GM23338 (cell line): ENCODE measurements around the gene PLCL1.

Experiments
- CTCF ChIP-seq, 2 experiments: fragments of 200-600 bp in 1 of 2; sonication (generic) in 1 of 2; conservative IDR thresholded peaks; 2 replicates each; pipeline versions ENCODE4 v1.5.1 to v1.6.1; 2016 to 2017; ENCODE audit warnings: antibody characterized with exemption in 2 of 2, low read depth in 2 of 2, mild to moderate bottlenecking in 2 of 2, moderate library complexity in 1 of 2
- EZH2 ChIP-seq: fragments of 200-600 bp; sonication (generic); IDR thresholded peaks from one replicate; pipeline ENCODE4 v1.8.0; 2017; ENCODE audit warnings: antibody characterized with exemption, mild to moderate bottlenecking, low read depth; ENCODE audit not compliant: unreplicated experiment

GRCh38 chr2:198042189-198042588 is 237.8 kb downstream of the PLCL1 start:
- TF ChIP-seq CTCF (conservative IDR thresholded peaks at IDR 0.05; ENCODE audit: low read depth in 2 of 2): no peak
- no peak for TF ChIP-seq EZH2
